H9 (cell line): Measurements from ENCODE around the gene AP3S1. TPM values are rescaled to one million over a fixed set of nuclear protein-coding genes. Genes with fewer than 3 reads are reported as not detected.

Experiments
- DNase-seq: peaks from one replicate; pipeline ENCODE4 v3.0.0-alpha.2; 2017
- H2AFZ ChIP-seq: one replicate; pipeline ENCODE4 v1.6.1; 2013; ENCODE audit warnings: mild to moderate bottlenecking, low read length, control low read depth, moderate library complexity
- H2AK5ac ChIP-seq: 2 replicates; pipeline ENCODE4 v1.6.1; 2013; ENCODE audit warnings: low read length, control low read depth, mixed read lengths; ENCODE audit not compliant: insufficient read length
- H2BK120ac ChIP-seq: one replicate; pipeline ENCODE4 v1.6.1; 2013; ENCODE audit warnings: low read depth, mild to moderate bottlenecking, low read length, control low read depth, inconsistent platforms; ENCODE audit not compliant: poor library complexity, severe bottlenecking
- H2BK12ac ChIP-seq: 2 replicates; pipeline ENCODE4 v1.6.1; 2013; ENCODE audit warnings: low read length, control low read depth, mixed read lengths, low read depth; ENCODE audit not compliant: insufficient read length
- H2BK15ac ChIP-seq: 2 replicates; pipeline ENCODE4 v1.6.1; 2013; ENCODE audit warnings: low read depth, low read length, control low read depth
- H2BK20ac ChIP-seq: one replicate; pipeline ENCODE4 v1.6.1; 2013; ENCODE audit warnings: low read depth, mild to moderate bottlenecking, low read length, control low read depth, inconsistent platforms; ENCODE audit not compliant: poor library complexity, severe bottlenecking
- H2BK5ac ChIP-seq: 2 replicates; pipeline ENCODE4 v1.6.1; 2013; ENCODE audit warnings: low read length, control low read depth, mixed read lengths; ENCODE audit not compliant: insufficient read length
- H3K14ac ChIP-seq: 2 replicates; pipeline ENCODE4 v1.6.1; 2013; ENCODE audit warnings: low read length, control low read depth; ENCODE audit not compliant: insufficient read depth
- H3K18ac ChIP-seq: 2 replicates; pipeline ENCODE4 v1.6.1; 2013; ENCODE audit warnings: low read depth, mild to moderate bottlenecking, mixed read lengths, low read length, control low read depth; ENCODE audit not compliant: insufficient read length
- H3K23ac ChIP-seq: 2 replicates; pipeline ENCODE4 v1.6.1; 2013; ENCODE audit warnings: low read length, control low read depth, mixed read lengths, low read depth; ENCODE audit not compliant: insufficient read length
- H3K23me2 ChIP-seq: 2 replicates; pipeline ENCODE4 v1.6.1; 2013; ENCODE audit warnings: low read depth, mild to moderate bottlenecking, mixed read lengths, low read length, control low read depth; ENCODE audit not compliant: insufficient read length, poor library complexity, severe bottlenecking
- H3K27ac ChIP-seq: 2 replicates; pipeline ENCODE4 v1.5.1; 2013; ENCODE audit warnings: low read length, control low read depth, mixed read lengths, low read depth; ENCODE audit not compliant: insufficient read length
- H3K27me3 ChIP-seq: 2 replicates; pipeline ENCODE4 v1.6.1; 2013; ENCODE audit warnings: low read length, control low read depth, inconsistent platforms; ENCODE audit not compliant: insufficient read depth
- H3K4ac ChIP-seq: 2 replicates; pipeline ENCODE4 v1.6.1; 2013; ENCODE audit warnings: low read depth, mild to moderate bottlenecking, control low read depth, inconsistent platforms, low read length, moderate library complexity
- H3K4me1 ChIP-seq: 2 replicates; pipeline ENCODE4 v1.6.1; 2013; ENCODE audit warnings: low read length, control low read depth, inconsistent platforms; ENCODE audit not compliant: insufficient read depth
- H3K4me2 ChIP-seq: 2 replicates; pipeline ENCODE4 v1.6.1; 2013; ENCODE audit warnings: low read length, control low read depth, mixed read lengths; ENCODE audit not compliant: insufficient read length, insufficient read depth
- H3K56ac ChIP-seq: 2 replicates; pipeline ENCODE4 v1.6.1; 2013; ENCODE audit warnings: low read depth, mild to moderate bottlenecking, mixed read lengths, low read length, control low read depth; ENCODE audit not compliant: insufficient read length
- H3K79me1 ChIP-seq: 2 replicates; pipeline ENCODE4 v1.6.1; 2013; ENCODE audit warnings: low read depth, mild to moderate bottlenecking, moderate library complexity, low read length, control low read depth, inconsistent platforms; ENCODE audit not compliant: insufficient read depth, poor library complexity, severe bottlenecking
- H3K79me2 ChIP-seq: 2 replicates; pipeline ENCODE4 v1.6.1; 2013; ENCODE audit warnings: low read length, control low read depth, inconsistent platforms; ENCODE audit not compliant: insufficient read depth
- H3K9ac ChIP-seq: 2 replicates; pipeline ENCODE4 v1.6.1; 2013; ENCODE audit warnings: low read length, control low read depth, mixed read lengths; ENCODE audit not compliant: insufficient read length; ENCODE audit errors: extremely low read depth
- H3K9me3 ChIP-seq: one replicate; pipeline ENCODE4 v1.6.1; 2013; ENCODE audit warnings: low read depth, low read length, inconsistent platforms; ENCODE audit not compliant: control insufficient read depth
- H3T11ph ChIP-seq: one replicate; pipeline ENCODE4 v1.6.1; 2013; ENCODE audit warnings: mild to moderate bottlenecking, low read length, control low read depth, inconsistent platforms
- H4K20me1 ChIP-seq: one replicate; pipeline ENCODE4 v1.6.1; 2013; ENCODE audit not compliant: control insufficient read depth, insufficient read length, insufficient read depth
- H4K5ac ChIP-seq: 2 replicates; pipeline ENCODE4 v1.6.1; 2013; ENCODE audit warnings: low read depth, mild to moderate bottlenecking, mixed read lengths, low read length, control low read depth; ENCODE audit not compliant: insufficient read length
- H4K8ac ChIP-seq: replicated peaks from 2 replicates; pipeline ENCODE4 v1.6.1; 2013; ENCODE audit warnings: low read length, control low read depth, mixed read lengths, low read depth; ENCODE audit not compliant: insufficient read length
- H4K91ac ChIP-seq: 2 replicates; pipeline ENCODE4 v1.6.1; 2013; ENCODE audit warnings: low read depth, mild to moderate bottlenecking, moderate library complexity, mixed read lengths, low read length, control low read depth; ENCODE audit not compliant: insufficient read length
- H3K27ac Mint-ChIP-seq, 3 experiments: 2 replicates in 2 of 3; 3 replicates in 1 of 3; pipeline ENCODE4 v1.8.0; 2020 to 2021; ENCODE audit warnings: mixed read lengths in 3 of 3, mild to moderate bottlenecking in 1 of 3, moderate library complexity in 1 of 3
- H3K27me3 Mint-ChIP-seq: 2 replicates; pipeline ENCODE4 v1.8.0; 2021; ENCODE audit warnings: low read depth, mild to moderate bottlenecking, moderate library complexity, mixed read lengths
- H3K36me3 Mint-ChIP-seq, 3 experiments: 2 replicates in 2 of 3; 3 replicates in 1 of 3; pipeline ENCODE4 v1.8.0; 2020 to 2021; ENCODE audit warnings: low read depth in 3 of 3, mixed read lengths in 3 of 3; ENCODE audit not compliant: insufficient read depth in 1 of 3
- H3K4me1 Mint-ChIP-seq, 2 experiments: 2 replicates each; pipeline ENCODE4 v1.8.0; 2020; ENCODE audit warnings: mixed read lengths in 2 of 2
- H3K4me3 Mint-ChIP-seq, 2 experiments: 2 replicates in 1 of 2; 3 replicates in 1 of 2; pipeline ENCODE4 v1.8.0; 2020 to 2021; ENCODE audit warnings: mild to moderate bottlenecking in 2 of 2, mixed read lengths in 2 of 2, moderate library complexity in 1 of 2
- H3K9me3 Mint-ChIP-seq, 2 experiments: 2 replicates in 1 of 2; 3 replicates in 1 of 2; pipeline ENCODE4 v1.8.0; 2020; ENCODE audit warnings: mild to moderate bottlenecking in 2 of 2, mixed read lengths in 2 of 2, moderate library complexity in 1 of 2
- CTCF ChIP-seq: fragments of 200-600 bp; sonication (generic); conservative IDR thresholded peaks from 3 replicates; pipeline ENCODE4 v1.8.0; 2021; ENCODE audit warnings: antibody characterized with exemption, mild to moderate bottlenecking
- WGBS: extraction: QIAGEN DNeasy Blood & Tissue Kit; methylation state at CpG from one replicate; pipeline ENCODE4 v1.1.7; 2013; ENCODE audit warnings: missing lambda C conversion rate, low lambda C conversion rate, mixed read lengths; ENCODE audit not compliant: insufficient read length; ENCODE audit errors: extremely low coverage; 5-methylcytosine and 5-hydroxymethylcytosine counted together
- total RNA-seq: library from RNA; stranded (reverse); gene quantifications from 2 replicates; pipeline ENCODE4 v1.2.1, GENCODE V29; 2021

The AP3S1 gene
- total RNA-seq, 1 experiment from 2014 or later: 78.4 TPM

- Histone ChIP-seq H3K27ac (no peak overlapping the region), H3K18ac (no peak overlapping the region), H4K91ac (no peak overlapping the region), H3K4me2 (no peak overlapping the region), H3K27me3 (no peaks in the 10 kb centered on the region), H2AK5ac (no peak overlapping the region), H2AFZ (no peak overlapping the region), H3K23me2 (no peaks in the 10 kb centered on the region), H3K4ac (no peak overlapping the region), H3K23ac (no peak overlapping the region), H3T11ph (no peak overlapping the region), H4K20me1 (no peaks in the 10 kb centered on the region), H2BK15ac (no peak overlapping the region), H3K56ac (no peak overlapping the region), H2BK20ac (no peak overlapping the region), H2BK5ac (no peak overlapping the region), H3K4me1 (no peaks in the 10 kb centered on the region), H3K9me3 (no peaks in the 10 kb centered on the region), H4K5ac (no peak overlapping the region), H3K79me2 (peaks cover 3% of the 10 kb centered on the region; the same call in 1 of the 2 replicates), H3K79me1 (peaks cover 2% of the 10 kb centered on the region), H3K14ac (no peak overlapping the region), H2BK12ac (no peak overlapping the region), H2BK120ac (no peak overlapping the region), H4K8ac (no peak overlapping the region), H3K9ac (no peak overlapping the region)
- no peak overlapping the region for H3K4me3 Mint-ChIP-seq
- H3K36me3 Mint-ChIP-seq: peaks cover 17 to 53% (median 52%) of the 10 kb centered on the region in 3 experiments; a peak in 6 of 7 replicates
- no peaks in the 10 kb centered on the region for H3K27me3 Mint-ChIP-seq
- no peaks in the 10 kb centered on the region for H3K9me3 Mint-ChIP-seq
- H3K4me1 Mint-ChIP-seq: peaks cover 10 to 15% of the 10 kb centered on the region in 2 experiments
- no peak for TF ChIP-seq CTCF
- no CpG with 5 or more reads among the region's 4 CpGs for WGBS
- H3K27ac Mint-ChIP-seq: peak overlapping the region in 2 of 3 experiments; percentile 10 to 32; a peak in 3 of 7 replicates
- no peak for DNase-seq
These were observed 6.3 kb upstream of the AP3S1 start for GRCh38 chr5:115835481-115835880.
